ENCODE results near the gene CDK17.
"Not testable (repeated sequence)": the region's sequence is repeated elsewhere in the genome, so short reads cannot be mapped to it uniquely, and the experiment has no call there.

The CDK17 gene

DNA sequence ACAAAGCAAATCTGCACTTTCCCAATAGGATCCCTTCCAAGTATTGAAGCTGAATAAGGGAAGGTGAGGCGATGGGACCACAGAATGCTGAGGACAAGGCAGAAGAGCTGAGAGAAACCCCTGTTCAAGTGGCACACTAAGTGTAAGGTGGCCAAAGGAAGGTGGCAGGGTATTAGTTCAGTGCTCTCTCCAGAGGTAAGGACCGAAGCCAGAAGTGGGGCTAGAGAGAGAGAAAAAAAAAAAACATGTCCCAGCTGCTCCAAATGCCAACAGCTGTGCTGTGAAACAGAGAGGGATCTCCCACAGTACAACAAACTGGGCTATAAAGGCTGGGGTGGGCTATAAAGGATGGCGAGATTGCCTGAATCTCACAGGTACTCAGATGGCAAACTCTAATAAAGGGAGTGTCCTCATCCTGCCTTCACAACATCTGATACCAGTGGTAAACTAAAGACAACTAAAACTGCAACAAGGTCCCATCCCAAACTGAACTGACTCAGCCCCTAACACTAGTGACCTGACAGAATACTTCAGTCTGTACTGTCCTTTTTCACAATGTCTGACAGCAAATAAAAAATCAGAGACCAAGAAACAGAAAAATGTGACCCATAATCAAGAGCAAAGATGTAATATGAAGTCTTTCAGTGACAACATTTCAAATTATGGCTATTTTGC, 47.9 kb downstream of the CDK17 start:
- DNase-seq: no peak

DNA sequence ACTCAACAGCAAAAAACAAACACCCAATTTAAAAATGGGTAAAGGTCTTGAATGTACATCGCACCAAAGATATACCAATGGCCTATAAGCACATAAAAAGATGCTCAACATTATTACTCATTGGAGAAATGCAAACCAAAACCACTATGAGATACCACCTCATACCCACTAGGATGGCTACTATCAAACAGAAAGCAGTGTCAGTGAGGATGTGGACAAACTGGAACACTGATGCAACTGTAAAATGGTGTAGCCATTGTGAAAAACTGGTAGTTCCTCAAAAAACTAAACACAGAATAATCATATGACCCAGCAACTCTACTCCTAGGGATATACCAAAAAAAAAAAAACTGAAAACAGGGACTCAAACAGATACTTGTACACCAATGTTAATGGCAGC, 49.3 kb downstream of the CDK17 start:
- DNase-seq: peak; percentile 36 to 38

DNA sequence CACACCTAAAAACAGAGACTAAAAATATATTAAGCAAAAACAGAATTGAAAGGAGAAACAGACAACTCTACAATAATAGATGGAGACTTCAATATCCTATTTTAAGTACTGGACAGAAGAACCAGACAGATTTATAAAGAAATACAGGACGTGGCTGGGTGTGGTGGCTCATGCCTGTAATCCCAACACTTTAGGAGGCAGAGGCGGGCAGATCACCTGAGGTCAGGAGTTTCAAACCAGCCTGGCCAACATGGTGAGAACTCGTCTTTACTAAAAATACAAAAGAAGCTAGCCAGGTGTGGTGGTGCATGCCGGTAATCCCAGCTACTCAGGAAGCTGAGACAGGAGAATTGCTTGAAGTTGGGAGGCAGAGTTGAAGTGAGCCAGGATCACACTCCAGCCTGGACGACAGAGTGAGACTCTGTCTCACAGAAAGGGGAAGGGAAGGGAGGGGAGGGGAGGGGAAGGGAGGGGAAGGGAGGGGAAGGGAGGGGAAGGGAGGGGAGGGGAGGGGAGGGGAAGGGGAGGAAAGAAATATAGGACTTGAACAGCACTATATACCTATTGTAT, 53.0 kb downstream of the CDK17 start:
- no peak for DNase-seq

GRCh38 chr12:96346716-96347115, 53.5 kb downstream of the CDK17 start:
- not testable (repeated sequence) for DNase-seq

- DNase-seq: no peak
These were observed 56.0 kb downstream of the CDK17 start for GRCh38 chr12:96344124-96344695.

GRCh38 chr12:96343347-96343954, 56.8 kb downstream of the CDK17 start:
- DNase-seq: peak; percentile 27 to 31

- DNase-seq: not testable (repeated sequence)
These were observed 60.6 kb downstream of the CDK17 start for GRCh38 chr12:96339666-96340065.

- no peak for DNase-seq
These were observed 61.3 kb downstream of the CDK17 start for GRCh38 chr12:96338852-96339471.

DNA sequence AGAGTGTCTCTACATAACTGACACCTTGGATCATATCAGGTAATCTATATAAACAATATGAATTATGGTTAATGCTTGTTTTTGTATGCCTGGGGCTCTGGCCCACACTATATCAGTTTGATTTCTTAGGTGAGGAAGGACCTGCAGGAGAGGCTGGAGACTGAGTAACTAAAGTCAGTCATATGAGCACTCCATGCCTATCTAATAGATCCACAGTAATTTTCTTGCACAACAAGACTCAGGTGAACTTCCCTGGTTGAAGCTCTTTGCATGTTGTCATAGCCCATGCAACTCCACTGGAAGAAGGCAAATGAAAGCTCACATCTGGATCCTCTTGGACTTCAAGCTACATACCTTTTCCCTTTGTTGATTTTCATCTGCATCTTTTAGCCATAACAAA, 62.3 kb downstream of the CDK17 start:
- DNase-seq: no peak

GRCh38 chr12:96336489-96336888, 63.8 kb downstream of the CDK17 start:
- no peak for DNase-seq

DNA sequence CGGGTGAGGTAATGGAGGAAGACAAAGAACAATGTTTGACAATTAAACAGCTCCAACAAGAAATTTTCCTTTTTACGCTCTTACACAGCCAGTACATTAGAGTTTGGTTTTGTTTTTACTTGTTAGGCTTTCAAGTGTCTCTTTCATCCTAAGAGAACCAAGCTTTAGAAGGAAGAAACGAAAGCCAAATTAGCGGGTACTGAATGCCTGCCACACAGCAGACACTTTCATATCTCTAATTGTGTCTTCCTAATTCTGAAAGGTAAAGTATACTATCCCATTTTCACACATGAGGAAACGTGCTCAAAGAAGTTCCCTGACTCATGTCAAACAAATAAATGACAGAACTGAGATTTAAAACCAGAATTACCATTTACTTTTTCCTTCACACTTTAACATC, 65.0 kb downstream of the CDK17 start:
- no peak for DNase-seq

DNA sequence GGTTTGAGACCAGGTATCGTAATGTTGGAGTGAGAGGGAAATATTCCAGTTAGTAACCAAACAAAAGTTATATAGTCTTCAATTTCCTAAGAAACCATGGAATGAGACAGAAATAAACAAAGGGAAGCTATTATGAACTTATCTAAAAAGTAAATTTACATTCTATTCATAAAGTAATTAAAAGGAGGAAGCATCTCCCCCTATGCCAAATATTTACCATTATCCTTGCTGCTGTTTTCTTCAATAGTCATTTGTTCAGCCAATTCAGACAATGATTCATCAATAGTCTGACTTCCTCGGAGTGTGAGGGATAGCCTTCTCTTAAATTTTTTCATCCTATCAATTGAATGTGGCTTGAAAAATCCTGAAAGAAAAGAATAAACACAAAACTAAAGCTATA, 65.7 kb downstream of the CDK17 start:
- no peak for DNase-seq

DNA sequence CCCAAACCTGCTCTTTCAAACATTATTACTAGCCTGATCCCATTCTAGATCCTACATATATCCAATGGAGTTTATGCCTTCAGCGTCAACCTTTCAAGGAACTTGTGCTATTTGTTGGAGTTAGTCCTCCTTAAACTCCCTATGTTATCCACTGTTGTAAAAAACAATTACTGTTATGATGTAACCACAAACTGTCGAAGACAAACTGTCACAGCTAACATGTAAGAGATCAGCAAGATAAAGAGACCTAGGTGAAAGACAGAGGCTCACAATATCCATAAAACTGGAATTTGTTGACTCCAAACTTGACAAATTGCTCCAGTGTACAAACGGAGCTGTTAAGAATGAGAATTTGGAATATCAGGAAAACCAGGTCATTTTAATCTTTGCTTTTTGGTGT, 70.7 kb downstream of the CDK17 start:
- no peak for DNase-seq

DNA sequence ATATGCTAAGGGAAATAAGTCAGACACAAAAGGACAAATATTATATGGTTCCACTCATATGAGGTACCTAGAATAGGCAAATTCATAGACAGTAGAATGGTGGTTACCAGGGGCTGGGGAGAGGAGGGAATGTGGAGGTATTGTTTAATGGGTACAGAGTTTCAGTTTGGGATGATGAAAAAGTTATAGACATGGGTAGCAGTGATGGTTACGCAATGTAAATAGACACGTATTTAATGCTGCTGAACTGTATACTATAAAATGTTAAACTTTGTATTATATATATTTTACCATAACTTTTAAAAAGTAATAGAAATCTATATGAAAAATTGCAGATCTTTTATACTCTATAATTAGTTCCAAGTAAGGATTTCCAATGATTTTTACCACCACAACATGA, 71.2 kb downstream of the CDK17 start:
- no peak for DNase-seq

DNA sequence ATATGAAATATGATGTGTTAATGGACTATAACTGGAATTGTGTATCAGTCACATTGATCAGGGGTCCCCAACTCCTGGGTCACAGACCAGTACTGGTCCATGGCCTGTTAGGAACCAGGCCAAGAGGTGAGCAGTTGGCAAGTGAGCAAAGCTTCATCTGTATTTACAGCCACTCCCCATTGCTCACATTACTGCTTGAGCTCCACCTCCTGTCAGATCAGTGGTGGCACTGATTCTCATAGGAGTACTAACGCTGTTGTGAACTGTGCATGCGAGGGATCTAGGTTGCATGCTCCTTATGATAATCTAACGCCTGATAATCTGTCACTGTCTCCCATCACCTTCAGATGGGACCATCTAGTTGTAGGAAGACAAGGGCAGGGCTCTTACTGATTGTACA, 72.3 kb downstream of the CDK17 start:
- no peak for DNase-seq

GRCh38 chr12:96327346-96327745, 72.9 kb downstream of the CDK17 start:
- DNase-seq: no peak

DNA sequence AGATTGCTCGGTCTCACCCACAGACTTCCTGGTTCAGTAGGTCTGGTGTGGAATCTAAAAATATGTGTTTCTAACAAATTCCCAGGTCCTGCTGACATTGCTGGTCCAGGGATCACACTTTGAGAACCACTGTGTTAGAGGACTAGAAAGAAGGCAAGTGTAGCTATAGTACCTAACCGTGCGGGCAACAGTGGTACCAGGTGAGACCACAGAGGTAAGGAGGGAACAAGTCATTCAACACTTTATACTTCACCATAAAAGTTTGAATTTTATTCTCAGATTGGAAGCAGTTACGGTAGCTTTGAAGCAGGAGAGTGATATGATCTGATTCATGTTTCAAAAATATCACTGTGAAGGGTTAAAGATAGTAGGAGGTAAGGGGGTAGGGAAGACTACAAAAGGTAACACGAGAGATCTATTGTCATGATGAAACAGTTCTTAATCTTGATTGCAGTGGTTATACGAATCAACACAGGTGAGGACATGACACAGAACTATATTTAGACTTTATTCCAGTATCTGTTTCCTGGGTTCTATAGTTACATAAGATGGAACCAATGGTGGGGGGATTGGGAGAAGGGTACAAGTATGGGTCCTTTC, 73.5 kb downstream of the CDK17 start:
- no peak for DNase-seq

GRCh38 chr12:96323906-96324305, 76.3 kb downstream of the CDK17 start:
- no peak for DNase-seq

- no peak for DNase-seq
These were observed 77.5 kb downstream of the CDK17 start for GRCh38 chr12:96322720-96323119.

GRCh38 chr12:96321941-96322340, 78.3 kb downstream of the CDK17 start:
- no peak for DNase-seq

DNA sequence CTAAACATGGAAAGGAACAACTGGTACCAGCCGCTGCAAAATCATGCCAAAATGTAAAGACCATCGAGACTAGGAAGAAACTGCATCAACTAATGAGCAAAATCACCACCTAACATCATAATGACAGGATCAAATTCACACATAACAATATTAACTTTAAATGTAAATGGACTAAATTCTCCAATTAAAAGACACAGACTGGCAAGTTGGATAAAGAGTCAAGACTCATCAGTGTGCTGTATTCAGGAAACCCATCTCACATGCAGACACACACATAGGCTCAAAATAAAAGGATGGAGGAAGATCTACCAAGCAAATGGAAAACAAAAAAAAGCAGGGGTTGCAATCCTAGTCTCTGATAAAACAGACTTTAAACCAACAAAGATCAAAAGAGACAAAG, 82.4 kb downstream of the CDK17 start:
- DNase-seq: not testable (repeated sequence)

- not testable (repeated sequence) for DNase-seq
These were observed 84.3 kb downstream of the CDK17 start for GRCh38 chr12:96315741-96316481.

GRCh38 chr12:96314723-96315122, 85.5 kb downstream of the CDK17 start:
- DNase-seq: no peak
